Stimulated activated CD8-positive, alpha-beta memory T cell treated with anti-CD3 and anti-CD28 coated beads, Interleukin-4, amount 100 ng/mL, for 1 hour (primary cell): ENCODE data around the gene RAB27A.

ENCODE experiments used
- DNase-seq, 2 donors: peaks; one replicate each; pipeline ENCODE4 v3.0.0-alpha.2; 2020; ENCODE audit warnings: low read depth in 2 of 2, low spot score in 1 of 2

RAB27A gene

GRCh38 chr15:55230051-55230670, 59.5 kb downstream of the RAB27A start:
- no peak for DNase-seq

GRCh38 chr15:55226127-55226526, 63.5 kb downstream of the RAB27A start:
- DNase-seq = no peak

- no peak for DNase-seq
Measured at GRCh38 chr15:55224892-55225291, 64.7 kb downstream of the RAB27A start.

GRCh38 chr15:55222588-55222987, 67.0 kb downstream of the RAB27A start:
- DNase-seq = no peak

GRCh38 chr15:55221090-55222011, 68.3 kb downstream of the RAB27A start:
- DNase-seq = no peak

- DNase-seq = no peak
Measured at GRCh38 chr15:55220606-55221005, 69.0 kb downstream of the RAB27A start.

GRCh38 chr15:55218056-55218455, 71.6 kb downstream of the RAB27A start:
- DNase-seq = no peak

- no peak for DNase-seq
Measured at GRCh38 chr15:55204464-55204863, 85.1 kb downstream of the RAB27A start.

- no peak for DNase-seq
Measured at GRCh38 chr15:55202206-55202605, 87.4 kb downstream of the RAB27A start.

- DNase-seq = no peak
Measured at GRCh38 chr15:55198706-55199105, 90.9 kb downstream of the RAB27A start.

GRCh38 chr15:55197719-55198118, 91.9 kb downstream of the RAB27A start:
- DNase-seq = no peak

GRCh38 chr15:55197362-55197705, 92.3 kb downstream of the RAB27A start:
- DNase-seq = no peak

- peak; percentile 85 to 93 for DNase-seq
Measured at GRCh38 chr15:55196458-55197361, 92.9 kb downstream of the RAB27A start, which contains the start of gene RSL24D1. Gene RSL24D1, minus strand, starts transcription at chr15:55196941. Its CDS starts 51 bp downstream, at chr15:55196890.

GRCh38 chr15:55195996-55196395, 93.6 kb downstream of the RAB27A start:
- no peak for DNase-seq

- DNase-seq = no peak
Measured at GRCh38 chr15:55194256-55194655, 95.4 kb downstream of the RAB27A start.

GRCh38 chr15:55186331-55186730, 103.3 kb downstream of the RAB27A start:
- no peak for DNase-seq

GRCh38 chr15:55183679-55184078, 105.9 kb downstream of the RAB27A start:
- no peak for DNase-seq

GRCh38 chr15:55179141-55179540, 110.5 kb downstream of the RAB27A start:
- DNase-seq = no peak

GRCh38 chr15:55170361-55170760, 119.3 kb downstream of the RAB27A start:
- DNase-seq = no peak

GRCh38 chr15:55168350-55168974, 121.2 kb downstream of the RAB27A start:
- DNase-seq = peak; percentile 2 to 14

- no peak for DNase-seq
Measured at GRCh38 chr15:55164284-55164683, 125.3 kb downstream of the RAB27A start.
